SU-DHL-6 (cell line): ENCODE data around the gene PIK3C2B.

Experiments
- H2AFZ ChIP-seq: fragments of 200-600 bp; sonication (generic); 2 replicates; pipeline ENCODE4 v1.6.1; 2014; ENCODE audit warnings: low read depth, mild to moderate bottlenecking, moderate library complexity, mixed read lengths, antibody characterized with exemption, low read length; ENCODE audit not compliant: severe bottlenecking
- H3F3A ChIP-seq: fragments of 200-600 bp; shearing (Covaris generic); 2 replicates; pipeline ENCODE4 v1.6.0; 2016; ENCODE audit warnings: antibody characterized with exemption, mild to moderate bottlenecking; ENCODE audit not compliant: insufficient read depth
- H3K27ac ChIP-seq: fragments of 200-600 bp; sonication (generic); 2 replicates; pipeline ENCODE4 v1.5.1; 2016; ENCODE audit warnings: low read depth, mild to moderate bottlenecking, low read length, moderate library complexity, mixed read lengths
- H3K27me3 ChIP-seq: fragments of 200-600 bp; sonication (generic), shearing (Covaris generic); 2 replicates; pipeline ENCODE4 v1.6.0; 2014; ENCODE audit warnings: mild to moderate bottlenecking, low read length
- H3K36me3 ChIP-seq: fragments of 200-600 bp; sonication (generic); 2 replicates; pipeline ENCODE4 v1.6.1; 2014; ENCODE audit warnings: mild to moderate bottlenecking, low read length, mixed read lengths
- H3K4me2 ChIP-seq: fragments of 300-600, 200-600 bp; shearing (Covaris generic), sonication (generic); 2 replicates; pipeline ENCODE4 v1.6.0; 2014; ENCODE audit warnings: low read length, low read depth, mild to moderate bottlenecking; ENCODE audit not compliant: poor library complexity, severe bottlenecking
- H3K4me3 ChIP-seq: fragments of 200-600 bp; sonication (generic); 2 replicates; pipeline ENCODE4 v1.5.1; 2014; ENCODE audit warnings: antibody characterized with exemption, low read length, mild to moderate bottlenecking, mixed read lengths; ENCODE audit not compliant: insufficient read depth, poor library complexity, severe bottlenecking
- H3K79me2 ChIP-seq: fragments of 200-600 bp; sonication (generic); 2 replicates; pipeline ENCODE4 v1.6.1; 2014; ENCODE audit warnings: mild to moderate bottlenecking, low read length, moderate library complexity; ENCODE audit not compliant: insufficient read depth
- H3K9ac ChIP-seq: fragments of 200-600 bp; sonication (generic); 2 replicates; pipeline ENCODE4 v1.7.0; 2014; ENCODE audit warnings: mild to moderate bottlenecking, low read length
- H3K9me2 ChIP-seq: fragments of 200-600 bp; sonication (generic); replicated peaks from 2 replicates; pipeline ENCODE4 v1.6.1; 2014; ENCODE audit warnings: low read length; ENCODE audit not compliant: insufficient read depth
- H3K9me3 ChIP-seq: fragments of 200-600 bp; sonication (generic); 2 replicates; pipeline ENCODE4 v1.6.1; 2014; ENCODE audit warnings: low read length, mixed read lengths; ENCODE audit not compliant: insufficient read depth
- H4K20me1 ChIP-seq: fragments of 200-600 bp; sonication (generic); 2 replicates; pipeline ENCODE4 v1.6.1; 2014; ENCODE audit warnings: low read depth, mild to moderate bottlenecking, antibody characterized with exemption, low read length, moderate library complexity, mixed read lengths
- EZH2phosphoT487 ChIP-seq: fragments of 200-600 bp; sonication (generic), shearing (Covaris generic); conservative IDR thresholded peaks from 2 replicates; pipeline ENCODE4 v1.6.1; 2018; ENCODE audit warnings: mild to moderate bottlenecking, antibody characterized with exemption, low read length, moderate library complexity, mixed read lengths
- TF ChIP-seq, protein P1 (sequence below): fragments of 200-600 bp; sonication (generic); IDR thresholded peaks from one replicate; pipeline ENCODE4 v1.5.1; 2017; ENCODE audit warnings: antibody characterized with exemption, mild to moderate bottlenecking, low read length, moderate library complexity; ENCODE audit not compliant: insufficient read depth, poor library complexity, severe bottlenecking

Gene PIK3C2B

DNA sequence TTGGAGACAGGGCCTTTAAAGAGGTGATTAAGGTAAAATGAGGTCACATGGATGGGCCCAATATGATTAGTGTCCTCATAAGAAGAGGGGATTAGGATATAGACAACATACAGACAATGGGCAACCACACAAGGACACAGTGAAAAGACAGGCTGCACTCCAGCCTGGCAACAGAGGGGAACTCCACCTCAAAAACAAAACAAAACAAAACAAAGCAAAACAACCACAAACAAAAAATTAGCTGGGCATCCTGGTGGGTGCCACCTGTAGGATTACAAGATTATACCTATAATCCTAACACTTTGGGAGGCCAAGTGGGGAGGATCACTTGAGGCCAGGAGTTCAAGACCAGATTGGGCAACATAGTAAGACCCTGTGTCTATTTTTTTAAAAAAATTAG lies 16.8 kb upstream of the PIK3C2B start:
- Histone ChIP-seq H3K9ac (no peak overlapping the region), H4K20me1 (no peaks in the 10 kb centered on the region), H3K4me3 (no peak overlapping the region), H3K9me3 (no peaks in the 10 kb centered on the region), H3K27me3 (no peaks in the 10 kb centered on the region), H3K27ac (peak overlapping the region; percentile 31; the same call in 1 of the 2 replicates), H3K36me3 (no peaks in the 10 kb centered on the region), H3K9me2 (no peaks in the 10 kb centered on the region), H3K4me2 (no peak overlapping the region), H3K79me2 (peaks cover 1% of the 10 kb centered on the region), H3F3A (peaks cover 61% of the 10 kb centered on the region), H2AFZ (no peak overlapping the region)
- TF ChIP-seq EZH2phosphoT487 = no peak
- TF ChIP-seq, protein P1, sequence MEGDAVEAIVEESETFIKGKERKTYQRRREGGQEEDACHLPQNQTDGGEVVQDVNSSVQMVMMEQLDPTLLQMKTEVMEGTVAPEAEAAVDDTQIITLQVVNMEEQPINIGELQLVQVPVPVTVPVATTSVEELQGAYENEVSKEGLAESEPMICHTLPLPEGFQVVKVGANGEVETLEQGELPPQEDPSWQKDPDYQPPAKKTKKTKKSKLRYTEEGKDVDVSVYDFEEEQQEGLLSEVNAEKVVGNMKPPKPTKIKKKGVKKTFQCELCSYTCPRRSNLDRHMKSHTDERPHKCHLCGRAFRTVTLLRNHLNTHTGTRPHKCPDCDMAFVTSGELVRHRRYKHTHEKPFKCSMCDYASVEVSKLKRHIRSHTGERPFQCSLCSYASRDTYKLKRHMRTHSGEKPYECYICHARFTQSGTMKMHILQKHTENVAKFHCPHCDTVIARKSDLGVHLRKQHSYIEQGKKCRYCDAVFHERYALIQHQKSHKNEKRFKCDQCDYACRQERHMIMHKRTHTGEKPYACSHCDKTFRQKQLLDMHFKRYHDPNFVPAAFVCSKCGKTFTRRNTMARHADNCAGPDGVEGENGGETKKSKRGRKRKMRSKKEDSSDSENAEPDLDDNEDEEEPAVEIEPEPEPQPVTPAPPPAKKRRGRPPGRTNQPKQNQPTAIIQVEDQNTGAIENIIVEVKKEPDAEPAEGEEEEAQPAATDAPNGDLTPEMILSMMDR = no peak

DNA sequence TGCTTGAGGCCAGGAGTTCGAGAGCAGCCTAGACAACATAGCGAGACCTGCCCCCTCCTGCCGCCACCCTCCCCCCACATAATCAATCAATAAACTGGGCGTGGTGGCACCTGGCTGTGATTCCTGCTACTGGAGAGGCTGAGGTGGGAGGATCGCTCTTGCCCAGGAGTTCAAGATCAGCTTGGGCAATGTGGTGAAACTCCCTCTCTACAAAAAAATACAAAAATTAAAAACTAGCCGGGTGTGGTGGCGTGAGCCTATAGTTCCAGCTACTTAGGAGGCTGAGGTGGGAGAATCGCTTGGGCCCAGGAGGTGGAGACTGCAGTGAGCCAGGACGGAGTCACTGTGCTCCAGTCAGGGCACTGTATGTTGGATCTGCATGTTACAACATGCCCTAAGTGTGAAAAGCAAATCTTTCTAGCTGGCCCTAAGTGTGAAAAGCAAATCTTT lies 14.6 kb upstream of the PIK3C2B start:
- no peak overlapping the region for H2AFZ ChIP-seq
- H3K9me2 ChIP-seq = no peaks in the 10 kb centered on the region

DNA sequence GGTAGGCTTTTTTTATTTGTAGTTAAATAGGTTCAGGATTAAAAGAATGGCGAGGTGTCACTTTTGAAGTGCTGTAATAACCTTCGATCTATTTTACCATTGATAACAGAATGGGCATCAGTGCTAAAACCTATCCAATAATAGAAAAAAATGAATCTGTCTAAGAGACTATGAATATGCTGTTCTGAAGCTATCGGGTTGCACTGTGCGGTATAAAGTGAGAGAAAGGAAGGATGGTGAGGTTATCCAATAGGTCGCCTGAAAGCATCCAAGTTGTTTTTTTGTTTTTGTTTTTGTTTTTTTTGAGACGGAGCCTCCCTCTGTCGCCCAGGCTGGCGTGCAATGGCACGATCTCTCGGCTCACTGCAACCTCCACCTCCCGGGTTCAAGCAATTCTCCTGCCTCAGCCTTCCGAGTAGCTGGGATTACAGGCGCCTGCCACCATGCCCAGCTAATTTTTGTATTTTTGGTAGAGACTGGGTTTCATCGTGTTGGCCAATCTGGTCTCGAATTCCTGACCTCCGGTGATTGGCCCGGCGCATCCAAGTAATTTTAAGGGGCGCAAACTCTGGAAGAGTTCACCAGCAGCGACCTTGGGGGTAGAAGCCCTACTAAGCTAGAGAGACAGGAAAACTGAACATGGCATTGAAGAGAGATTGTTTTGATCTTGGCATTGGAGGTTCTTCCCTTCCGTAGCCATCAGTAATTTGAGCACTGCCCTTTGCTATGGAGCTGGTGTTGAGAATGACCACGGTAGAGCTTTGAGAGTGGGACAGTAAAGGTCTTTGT lies 12.9 kb upstream of the PIK3C2B start:
- Histone ChIP-seq H3K36me3 (no peaks in the 10 kb centered on the region), H3K9me3 (no peaks in the 10 kb centered on the region), H3K79me2 (no peaks in the 10 kb centered on the region), H3K4me2 (peak overlapping the region; percentile 100), H3K27ac (peak overlapping the region; percentile 80), H3K9me2 (no peaks in the 10 kb centered on the region), H2AFZ (peak overlapping the region; percentile 91), H3K4me3 (peak overlapping the region; percentile 74), H3K9ac (peak overlapping the region; percentile 64), H3F3A (peaks cover 33% of the 10 kb centered on the region), H4K20me1 (no peaks in the 10 kb centered on the region), H3K27me3 (no peaks in the 10 kb centered on the region)
- TF ChIP-seq EZH2phosphoT487 = no peak
- TF ChIP-seq, protein P1 = no peak

More for the DNA sequence above, 14.6 kb upstream of the PIK3C2B start:
- TF ChIP-seq, protein P1 = no peak
- TF ChIP-seq EZH2phosphoT487 = no peak
- no peaks in the 10 kb centered on the region for H4K20me1 ChIP-seq
- no peaks in the 10 kb centered on the region for H3K27me3 ChIP-seq
- no peak overlapping the region for H3K9ac ChIP-seq
- no peaks in the 10 kb centered on the region for H3K36me3 ChIP-seq
- H3F3A ChIP-seq = peaks cover 46% of the 10 kb centered on the region
- no peaks in the 10 kb centered on the region for H3K9me3 ChIP-seq
- no peak overlapping the region for H3K27ac ChIP-seq
- no peak overlapping the region for H3K4me2 ChIP-seq
- no peak overlapping the region for H3K4me3 ChIP-seq
- H3K79me2 ChIP-seq = no peaks in the 10 kb centered on the region
